GM12872 (cell line): ENCODE results near the gene PLB1.

Experiments used
- TF ChIP-seq, protein P1 (sequence below): IDR thresholded peaks from 3 replicates; pipeline ENCODE4 v1.5.1; 2011; ENCODE audit warnings: low read depth, mild to moderate bottlenecking, low read length, moderate library complexity; ENCODE audit not compliant: insufficient read depth

Gene PLB1

DNA sequence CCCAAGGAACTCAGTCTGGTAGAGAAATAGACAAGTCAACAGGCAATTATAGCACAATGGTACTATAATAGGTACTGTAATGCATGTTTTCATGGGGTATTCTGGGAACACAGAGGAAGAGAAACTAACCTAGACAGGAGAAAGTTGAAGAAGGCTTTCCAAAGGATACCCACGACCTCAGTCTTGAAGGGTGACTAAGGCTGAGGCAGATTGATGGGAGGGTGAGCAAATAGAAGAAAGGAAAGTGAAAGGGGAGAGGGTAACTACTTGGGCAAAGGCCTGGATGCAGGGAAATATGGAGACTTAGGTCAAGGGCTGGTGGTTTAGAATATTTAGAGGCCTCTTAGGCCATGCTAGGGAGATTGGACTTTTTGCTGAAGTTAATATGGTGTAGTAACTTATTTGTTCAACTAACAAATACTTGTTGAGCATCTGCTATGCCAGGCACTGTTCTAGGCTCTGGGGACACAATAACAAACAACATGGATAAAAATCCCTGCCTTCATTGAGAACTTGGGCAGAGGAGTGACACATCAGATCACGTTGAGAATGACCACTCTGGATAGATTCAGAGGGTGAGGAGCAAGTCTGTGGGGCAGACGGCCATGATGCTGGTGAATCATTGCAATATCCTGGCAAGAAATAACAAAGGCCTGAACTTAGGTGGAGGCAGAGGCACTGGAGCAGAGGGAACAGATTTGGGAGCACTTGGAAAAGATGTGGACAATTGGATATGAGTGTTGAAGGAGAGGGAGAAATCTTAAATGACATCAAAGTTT, 56.4 kb downstream of the PLB1 start:
- TF ChIP-seq, protein P1, sequence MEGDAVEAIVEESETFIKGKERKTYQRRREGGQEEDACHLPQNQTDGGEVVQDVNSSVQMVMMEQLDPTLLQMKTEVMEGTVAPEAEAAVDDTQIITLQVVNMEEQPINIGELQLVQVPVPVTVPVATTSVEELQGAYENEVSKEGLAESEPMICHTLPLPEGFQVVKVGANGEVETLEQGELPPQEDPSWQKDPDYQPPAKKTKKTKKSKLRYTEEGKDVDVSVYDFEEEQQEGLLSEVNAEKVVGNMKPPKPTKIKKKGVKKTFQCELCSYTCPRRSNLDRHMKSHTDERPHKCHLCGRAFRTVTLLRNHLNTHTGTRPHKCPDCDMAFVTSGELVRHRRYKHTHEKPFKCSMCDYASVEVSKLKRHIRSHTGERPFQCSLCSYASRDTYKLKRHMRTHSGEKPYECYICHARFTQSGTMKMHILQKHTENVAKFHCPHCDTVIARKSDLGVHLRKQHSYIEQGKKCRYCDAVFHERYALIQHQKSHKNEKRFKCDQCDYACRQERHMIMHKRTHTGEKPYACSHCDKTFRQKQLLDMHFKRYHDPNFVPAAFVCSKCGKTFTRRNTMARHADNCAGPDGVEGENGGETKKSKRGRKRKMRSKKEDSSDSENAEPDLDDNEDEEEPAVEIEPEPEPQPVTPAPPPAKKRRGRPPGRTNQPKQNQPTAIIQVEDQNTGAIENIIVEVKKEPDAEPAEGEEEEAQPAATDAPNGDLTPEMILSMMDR: no peak

DNA sequence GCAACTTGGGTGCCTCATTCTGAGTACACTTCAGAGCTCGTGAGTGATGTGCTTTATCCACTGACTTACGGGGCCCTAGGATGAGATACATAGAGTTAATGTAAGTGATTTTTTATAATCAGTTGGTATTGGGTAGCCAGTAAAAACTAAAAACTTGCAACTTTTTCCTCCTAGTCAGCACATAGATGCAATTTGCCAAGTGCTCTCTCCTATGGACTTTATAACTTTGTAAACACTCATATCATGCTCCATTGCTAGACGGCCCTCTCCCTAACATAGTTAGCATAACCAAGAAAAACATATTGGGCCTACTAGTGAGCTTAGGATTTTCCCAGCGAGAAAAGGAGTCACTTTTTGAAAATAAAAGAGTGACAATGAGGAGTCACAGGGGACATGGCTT, 60.4 kb downstream of the PLB1 start:
- TF ChIP-seq, protein P1: no peak

DNA sequence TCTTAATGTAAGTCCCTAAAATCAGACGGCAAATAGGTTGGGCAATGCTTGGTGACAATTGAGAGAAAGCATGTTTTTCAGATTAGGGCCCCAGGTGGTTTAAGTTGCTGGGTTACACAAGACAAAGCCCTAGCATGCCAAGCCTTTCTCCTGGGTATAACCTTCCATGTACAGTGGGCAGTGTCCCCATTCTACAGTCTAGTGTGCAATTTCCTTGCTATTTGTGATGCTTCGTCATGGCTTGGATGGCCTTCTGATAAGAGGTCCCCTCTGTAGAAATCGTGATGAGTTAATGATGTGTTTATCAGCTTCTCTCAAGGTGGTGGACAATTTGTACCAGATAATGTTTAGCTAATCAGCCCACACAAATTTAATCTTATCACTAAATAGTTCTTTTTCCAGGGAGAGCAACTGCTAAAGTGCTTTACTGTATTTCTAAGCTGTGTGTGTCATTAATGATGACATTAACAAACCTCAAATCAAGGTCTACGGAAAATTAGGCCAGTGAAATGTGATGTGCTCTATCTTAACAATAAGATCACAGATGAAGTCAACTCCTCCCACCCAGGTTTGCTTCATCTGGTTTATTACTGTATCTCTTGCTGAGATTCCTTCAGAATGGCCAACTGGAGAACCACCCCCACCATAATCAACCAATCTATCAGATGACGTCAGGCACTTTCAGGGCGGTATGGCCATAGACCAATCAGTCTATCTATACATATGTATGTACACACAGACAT, 61.7 kb downstream of the PLB1 start:
- TF ChIP-seq, protein P1: no peak

DNA sequence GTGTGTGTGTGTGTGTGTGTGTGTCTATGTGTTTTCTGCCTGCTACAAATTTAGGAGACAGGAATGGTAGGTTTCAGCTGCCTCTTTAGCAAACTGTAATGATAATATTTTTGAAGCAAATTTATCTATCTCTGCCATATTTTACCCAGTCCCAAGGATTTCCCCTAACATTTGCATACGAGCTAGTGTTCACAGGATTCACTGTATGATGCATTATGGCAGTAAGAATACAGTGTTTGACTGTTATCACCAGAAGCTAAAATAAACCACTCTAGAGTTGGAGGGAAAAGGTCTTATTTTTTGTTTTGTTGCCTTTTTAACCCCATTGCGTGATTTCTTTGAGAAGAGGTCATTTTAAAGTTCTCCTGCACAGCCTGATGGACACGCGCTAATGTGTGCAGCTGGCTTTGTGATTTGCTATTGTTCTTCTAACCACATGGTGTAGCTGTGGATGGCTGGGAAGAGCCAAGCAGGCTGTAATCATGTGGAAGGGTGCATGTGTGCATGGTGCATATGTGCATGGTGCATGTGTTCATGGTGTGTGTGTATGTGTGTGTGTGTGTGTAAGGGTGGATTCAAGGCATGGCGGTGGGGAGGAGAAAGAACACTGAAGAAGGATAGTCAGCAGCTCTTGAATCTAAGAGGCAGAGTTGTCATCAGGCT, 62.4 kb downstream of the PLB1 start:
- TF ChIP-seq, protein P1: no peak

DNA sequence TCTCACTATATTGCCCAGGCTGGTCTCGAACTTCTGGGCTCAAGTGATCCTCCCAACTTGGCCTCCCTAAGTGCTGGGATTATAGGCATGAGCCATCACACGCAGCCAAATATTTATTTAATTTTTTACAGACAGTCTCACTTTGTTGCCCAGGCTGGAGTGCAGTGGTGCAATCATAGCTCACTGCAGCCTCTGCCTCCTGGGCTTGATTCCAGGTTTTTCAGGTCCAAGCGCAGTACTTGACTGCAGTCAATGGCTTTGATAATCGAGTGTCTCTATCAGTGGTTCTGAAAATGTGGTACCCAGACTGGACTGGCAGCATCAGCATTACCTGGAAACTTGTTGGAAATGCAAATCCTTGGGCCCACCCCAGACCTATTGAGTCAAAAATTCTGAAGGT, 63.1 kb downstream of the PLB1 start:
- TF ChIP-seq, protein P1: no peak

DNA sequence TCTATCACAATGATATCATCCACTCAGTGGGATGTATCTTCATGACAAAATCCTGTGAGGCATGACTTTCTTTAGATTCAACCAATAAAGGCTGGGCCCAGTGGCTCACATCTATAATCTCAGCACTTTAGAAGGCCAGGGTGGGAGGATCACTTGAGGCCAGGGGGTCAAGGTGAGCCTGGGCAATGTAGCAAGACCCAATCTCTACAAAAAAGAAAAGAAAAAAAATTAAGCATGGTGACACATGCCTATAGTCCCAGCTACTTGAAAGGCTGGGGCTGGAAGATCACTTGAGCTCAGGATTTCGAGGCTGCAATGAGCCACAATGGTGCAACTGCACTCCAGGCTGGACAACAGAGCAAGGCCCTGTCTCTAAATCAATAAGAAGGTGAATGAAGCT, 68.0 kb downstream of the PLB1 start:
- TF ChIP-seq, protein P1: no peak

DNA sequence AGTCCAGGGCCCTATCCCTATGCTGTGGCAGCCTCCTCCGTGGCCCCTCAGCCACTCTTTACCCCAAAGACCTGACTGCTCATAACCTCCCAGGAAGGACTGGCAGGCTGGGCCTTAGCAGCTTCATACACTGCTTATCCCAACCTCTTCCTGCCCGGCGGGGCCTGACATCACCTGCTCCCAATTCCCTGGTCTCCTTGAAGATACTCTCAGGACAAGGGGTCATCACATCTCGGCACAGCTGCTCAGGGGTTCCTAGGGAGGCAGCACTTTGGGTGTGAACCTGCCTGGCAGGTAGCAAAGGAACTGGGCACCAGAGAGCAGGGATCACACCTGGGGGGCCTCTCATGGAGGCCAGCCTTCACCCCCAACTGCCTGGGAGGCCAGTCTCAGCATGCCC, 68.5 kb downstream of the PLB1 start:
- TF ChIP-seq, protein P1: no peak
